Measurements from ENCODE around the gene EFNA2.

EFNA2 gene

GRCh38 chr19:1295169-1296012, 9.7 kb downstream of the EFNA2 start:
- H3K4me3 ChIP-seq (ENCODE audit: control insufficient read depth, low read depth, low read length) = no peak overlapping the region
- DNase-seq (ENCODE audit: low read depth) = no peak
- TF ChIP-seq, protein P1, sequence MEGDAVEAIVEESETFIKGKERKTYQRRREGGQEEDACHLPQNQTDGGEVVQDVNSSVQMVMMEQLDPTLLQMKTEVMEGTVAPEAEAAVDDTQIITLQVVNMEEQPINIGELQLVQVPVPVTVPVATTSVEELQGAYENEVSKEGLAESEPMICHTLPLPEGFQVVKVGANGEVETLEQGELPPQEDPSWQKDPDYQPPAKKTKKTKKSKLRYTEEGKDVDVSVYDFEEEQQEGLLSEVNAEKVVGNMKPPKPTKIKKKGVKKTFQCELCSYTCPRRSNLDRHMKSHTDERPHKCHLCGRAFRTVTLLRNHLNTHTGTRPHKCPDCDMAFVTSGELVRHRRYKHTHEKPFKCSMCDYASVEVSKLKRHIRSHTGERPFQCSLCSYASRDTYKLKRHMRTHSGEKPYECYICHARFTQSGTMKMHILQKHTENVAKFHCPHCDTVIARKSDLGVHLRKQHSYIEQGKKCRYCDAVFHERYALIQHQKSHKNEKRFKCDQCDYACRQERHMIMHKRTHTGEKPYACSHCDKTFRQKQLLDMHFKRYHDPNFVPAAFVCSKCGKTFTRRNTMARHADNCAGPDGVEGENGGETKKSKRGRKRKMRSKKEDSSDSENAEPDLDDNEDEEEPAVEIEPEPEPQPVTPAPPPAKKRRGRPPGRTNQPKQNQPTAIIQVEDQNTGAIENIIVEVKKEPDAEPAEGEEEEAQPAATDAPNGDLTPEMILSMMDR (IDR thresholded peaks at IDR 0.05; ENCODE audit: control insufficient read depth, insufficient read depth, low read depth, low read length, missing control alignments) = no peak

DNA sequence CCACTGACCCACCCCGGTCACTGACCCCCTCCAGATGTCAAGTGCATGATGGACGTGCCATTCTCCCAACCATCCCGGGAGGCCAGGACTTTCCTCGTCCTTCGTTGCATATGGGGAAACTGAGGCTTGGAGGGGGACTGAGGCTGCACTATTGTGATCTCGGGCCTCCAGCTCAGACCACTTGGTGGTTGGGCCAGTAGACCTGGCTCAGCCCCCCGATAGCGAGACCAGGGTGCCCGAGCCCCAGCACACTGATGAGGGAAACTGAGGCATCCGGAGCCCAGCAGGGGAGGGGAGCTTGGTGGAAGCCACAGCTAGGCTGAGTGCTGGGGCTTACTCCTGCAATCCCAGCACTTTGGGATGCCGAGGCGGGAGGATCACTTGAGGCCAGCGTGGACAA, 10.4 kb downstream of the EFNA2 start:
- TF ChIP-seq, protein P1 (IDR thresholded peaks at IDR 0.05; ENCODE audit: control insufficient read depth, insufficient read depth, low read depth, low read length, missing control alignments) = no peak
- no peak for DNase-seq (ENCODE audit: low read depth)
- H3K4me3 ChIP-seq (ENCODE audit: control insufficient read depth, low read depth, low read length) = no peak overlapping the region

DNA sequence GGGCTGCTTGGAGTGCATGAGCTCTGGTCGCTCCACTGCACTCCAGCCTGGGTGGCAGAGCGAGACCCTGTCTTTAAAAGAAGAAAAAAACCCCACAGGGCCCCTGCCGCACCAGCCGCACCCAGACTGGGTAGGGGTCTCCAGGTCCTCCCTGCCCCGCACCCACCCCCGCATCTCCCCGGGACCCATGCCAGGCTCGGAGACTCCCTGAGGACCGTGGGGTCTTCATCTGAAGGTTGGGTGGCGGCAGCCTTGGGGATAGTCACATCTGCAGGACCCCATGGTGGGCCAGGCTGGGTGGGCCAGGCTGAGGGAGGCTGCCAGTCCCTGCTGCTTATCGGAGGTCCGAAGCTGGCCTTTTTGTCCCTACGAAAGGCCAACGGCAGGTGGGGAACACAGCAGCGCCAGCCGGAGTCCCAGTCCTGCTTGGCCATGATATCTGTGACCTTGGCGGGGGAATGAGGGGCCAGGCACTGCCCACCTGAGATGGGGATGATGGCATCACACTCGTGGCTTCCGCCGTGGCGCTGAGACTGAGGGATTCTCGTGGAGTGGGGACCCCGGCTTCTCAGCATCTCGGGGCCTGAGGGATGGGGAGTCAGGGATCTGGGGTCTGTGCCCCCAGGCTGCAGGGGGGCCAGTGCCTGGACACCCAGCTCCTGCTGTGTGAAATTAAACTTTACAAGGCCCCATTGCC, 11.1 kb downstream of the EFNA2 start:
- no peak for DNase-seq (ENCODE audit: low read depth)
- H3K4me3 ChIP-seq (ENCODE audit: control insufficient read depth, low read depth, low read length) = no peak overlapping the region
- TF ChIP-seq, protein P1 (IDR thresholded peaks at IDR 0.05; ENCODE audit: control insufficient read depth, insufficient read depth, low read depth, low read length, missing control alignments) = no peak

DNA sequence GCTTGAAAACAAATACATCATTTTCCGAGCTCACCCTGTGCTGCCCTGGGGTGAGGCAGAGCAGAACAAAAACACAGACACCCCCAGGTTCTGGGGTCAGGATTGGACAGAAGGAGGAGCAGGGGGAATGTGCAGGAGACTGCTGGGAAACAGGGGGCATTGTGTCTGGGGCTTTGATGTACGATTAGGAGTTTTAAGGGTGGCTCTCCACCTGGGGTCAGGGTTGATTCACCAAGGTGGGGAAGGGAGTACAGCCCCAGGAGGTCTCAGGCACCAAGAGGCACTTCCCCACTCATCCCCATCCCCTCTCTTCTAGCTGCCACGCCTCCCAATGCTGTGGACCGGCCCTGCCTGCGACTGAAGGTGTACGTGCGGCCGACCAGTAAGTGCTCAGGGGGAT, 12.6 kb downstream of the EFNA2 start:
- no peak overlapping the region for H3K4me3 ChIP-seq (ENCODE audit: control insufficient read depth, low read depth, low read length)
- TF ChIP-seq, protein P1 (IDR thresholded peaks at IDR 0.05; ENCODE audit: control insufficient read depth, insufficient read depth, low read depth, low read length, missing control alignments) = no peak
- no peak for DNase-seq (ENCODE audit: low read depth)

DNA sequence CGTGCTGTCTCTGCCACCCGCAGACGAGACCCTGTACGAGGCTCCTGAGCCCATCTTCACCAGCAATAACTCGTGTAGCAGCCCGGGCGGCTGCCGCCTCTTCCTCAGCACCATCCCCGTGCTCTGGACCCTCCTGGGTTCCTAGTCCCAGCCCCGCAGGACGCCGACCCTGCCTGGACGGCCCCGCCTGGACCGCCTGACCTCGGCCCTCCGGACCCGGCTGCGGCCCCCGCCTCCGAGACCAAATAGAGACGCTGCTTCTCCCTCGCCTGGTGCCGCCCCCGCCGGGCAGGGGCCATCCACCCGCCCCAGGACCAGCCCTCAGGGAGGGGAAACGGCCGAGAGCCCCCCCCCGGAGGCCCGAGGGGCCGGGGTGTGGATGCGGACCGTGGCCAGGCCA, 14.1 kb downstream of the EFNA2 start:
- no peak overlapping the region for H3K4me3 ChIP-seq (ENCODE audit: control insufficient read depth, low read depth, low read length)
- no peak for DNase-seq (ENCODE audit: low read depth)
- TF ChIP-seq, protein P1 (IDR thresholded peaks at IDR 0.05; ENCODE audit: control insufficient read depth, insufficient read depth, low read depth, low read length, missing control alignments) = no peak

DNA sequence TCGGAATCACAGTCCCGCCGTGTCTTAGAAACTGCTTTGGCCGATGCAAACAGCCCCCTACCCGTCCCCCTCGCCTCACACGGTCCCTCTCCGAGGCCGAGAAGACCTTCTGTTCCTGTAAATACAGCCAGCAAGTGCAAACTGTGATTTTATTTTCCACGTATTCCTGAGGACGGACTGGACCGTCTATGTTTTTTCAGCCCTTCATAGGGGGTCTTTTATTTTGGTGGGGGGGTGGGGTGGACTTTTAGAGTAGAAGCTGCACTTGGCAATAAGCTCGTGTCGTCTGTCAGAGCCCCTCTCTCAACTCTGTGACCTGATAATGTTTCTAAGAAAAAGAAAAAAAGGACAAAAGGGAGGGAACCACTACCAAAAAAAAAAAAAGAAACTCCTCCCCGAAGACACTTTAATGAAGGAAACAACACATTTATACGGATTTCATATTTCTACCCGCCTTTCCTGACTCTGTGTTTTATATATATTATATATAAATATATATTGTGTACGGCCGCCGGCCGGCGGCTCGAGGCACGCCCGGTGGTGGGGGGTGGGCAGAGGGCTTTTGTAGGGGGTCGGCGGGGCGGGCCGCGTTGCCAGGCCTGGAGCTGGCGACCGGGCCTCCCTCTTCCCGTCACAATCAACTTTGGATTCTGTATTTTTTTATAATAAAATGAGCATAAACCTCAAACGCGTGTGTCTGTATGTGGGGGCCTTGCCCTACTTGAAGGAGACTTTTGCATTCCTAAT, 15.2 kb downstream of the EFNA2 start:
- TF ChIP-seq, protein P1 (IDR thresholded peaks at IDR 0.05; ENCODE audit: control insufficient read depth, insufficient read depth, low read depth, low read length, missing control alignments) = no peak
- no peak overlapping the region for H3K4me3 ChIP-seq (ENCODE audit: control insufficient read depth, low read depth, low read length)
- DNase-seq (ENCODE audit: low read depth) = no peak

Data from AG09309 (cell line).